Neuron (in vitro differentiated cells): ENCODE results near the gene NANS.
"Not testable (repeated sequence)": the region's sequence is repeated elsewhere in the genome, so short reads cannot be mapped to it uniquely, and the experiment has no call there.

ENCODE experiments used
- H2AFZ ChIP-seq: one replicate; pipeline ENCODE4 v1.6.1; 2013; ENCODE audit warnings: low read depth, mild to moderate bottlenecking, inconsistent platforms, low read length, moderate library complexity
- H3K27me3 ChIP-seq: one replicate; pipeline ENCODE4 v1.6.1; 2013; ENCODE audit warnings: low read length; ENCODE audit not compliant: insufficient read depth
- H3K36me3 ChIP-seq: one replicate; pipeline ENCODE4 v1.6.1; 2013; ENCODE audit warnings: low read length; ENCODE audit not compliant: insufficient read depth
- H3K4me1 ChIP-seq: one replicate; pipeline ENCODE4 v1.6.1; 2013; ENCODE audit warnings: low read length; ENCODE audit not compliant: insufficient read depth
- H3K4me3 ChIP-seq: 2 replicates; pipeline ENCODE4 v1.5.1; 2013; ENCODE audit warnings: mild to moderate bottlenecking, low read length, moderate library complexity
- H3K9me3 ChIP-seq: one replicate; pipeline ENCODE4 v1.6.1; 2013; ENCODE audit warnings: low read length

Gene NANS

DNA sequence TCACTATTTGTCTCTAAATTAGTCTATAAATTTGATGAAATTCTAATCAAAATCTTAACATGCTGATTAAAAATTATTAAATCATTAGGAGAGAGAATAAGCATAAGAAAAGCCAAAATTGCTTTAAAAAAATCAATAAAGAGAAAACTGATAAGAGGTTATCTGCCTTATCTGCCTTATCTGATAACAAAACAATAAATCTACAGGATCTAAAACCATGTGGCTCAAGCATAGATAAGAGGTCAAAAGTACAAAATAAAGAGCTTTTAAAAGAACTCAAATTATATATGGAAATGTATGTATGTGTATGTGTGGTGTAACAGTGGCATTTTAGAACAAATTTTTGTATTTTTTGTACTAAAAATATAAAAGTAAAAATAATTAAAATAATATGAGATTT, 43.9 kb downstream of the NANS start:
- Histone ChIP-seq H2AFZ (no peak overlapping the region), H3K27me3 (peaks cover 2% of the 10 kb centered on the region), H3K36me3 (no peaks in the 10 kb centered on the region), H3K4me1 (no peaks in the 10 kb centered on the region), H3K4me3 (no peak overlapping the region), H3K9me3 (no peaks in the 10 kb centered on the region)

DNA sequence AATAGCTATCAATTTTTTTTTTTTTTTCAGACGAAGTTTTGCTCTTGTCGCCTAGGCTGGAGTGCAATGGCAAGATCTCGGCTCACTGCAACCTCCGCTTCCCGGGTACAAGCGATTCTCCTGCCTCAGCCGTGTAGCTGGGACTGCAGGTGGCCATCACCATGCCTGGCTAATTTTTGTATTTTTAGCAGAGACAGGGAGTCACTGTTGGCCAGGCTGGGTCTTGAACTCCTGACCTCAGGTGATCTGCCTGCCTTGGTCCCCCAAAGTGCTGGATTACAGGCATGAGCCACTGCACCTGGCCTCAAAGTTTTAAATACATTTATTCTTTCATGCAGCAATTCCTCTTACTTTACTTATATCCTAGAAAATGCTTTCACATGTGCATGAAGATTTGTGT, 44.9 kb downstream of the NANS start:
- H3K27me3 ChIP-seq, result peaks cover 2% of the 10 kb centered on the region
- H2AFZ ChIP-seq, result no peak overlapping the region
- no peak overlapping the region for H3K4me3 ChIP-seq
- H3K36me3 ChIP-seq, result no peaks in the 10 kb centered on the region
- no peaks in the 10 kb centered on the region for H3K9me3 ChIP-seq
- no peaks in the 10 kb centered on the region for H3K4me1 ChIP-seq

DNA sequence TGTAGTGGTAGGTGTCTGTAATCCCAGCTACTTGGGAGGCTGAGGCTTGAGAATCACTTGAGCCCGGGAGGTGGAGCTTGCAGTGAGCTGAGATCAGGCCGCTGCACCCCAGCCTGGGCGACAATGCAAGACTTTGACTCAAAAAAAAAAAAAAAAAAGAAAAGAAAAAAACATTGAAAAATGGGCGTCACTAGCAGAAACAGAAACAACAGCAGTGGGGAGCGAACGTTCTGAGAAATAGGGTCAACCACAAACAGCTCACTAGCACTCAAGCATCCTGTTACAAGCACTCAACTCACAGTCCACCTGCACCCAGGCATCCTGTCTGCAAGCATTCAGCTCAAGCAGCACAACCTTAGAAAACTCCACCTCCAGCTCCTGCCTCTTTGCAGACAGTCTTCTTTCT, 45.3 kb downstream of the NANS start:
- no peaks in the 10 kb centered on the region for H3K4me1 ChIP-seq
- no peaks in the 10 kb centered on the region for H3K9me3 ChIP-seq
- no peak overlapping the region for H2AFZ ChIP-seq
- no peaks in the 10 kb centered on the region for H3K36me3 ChIP-seq
- peaks cover 2% of the 10 kb centered on the region for H3K27me3 ChIP-seq
- no peak overlapping the region for H3K4me3 ChIP-seq

DNA sequence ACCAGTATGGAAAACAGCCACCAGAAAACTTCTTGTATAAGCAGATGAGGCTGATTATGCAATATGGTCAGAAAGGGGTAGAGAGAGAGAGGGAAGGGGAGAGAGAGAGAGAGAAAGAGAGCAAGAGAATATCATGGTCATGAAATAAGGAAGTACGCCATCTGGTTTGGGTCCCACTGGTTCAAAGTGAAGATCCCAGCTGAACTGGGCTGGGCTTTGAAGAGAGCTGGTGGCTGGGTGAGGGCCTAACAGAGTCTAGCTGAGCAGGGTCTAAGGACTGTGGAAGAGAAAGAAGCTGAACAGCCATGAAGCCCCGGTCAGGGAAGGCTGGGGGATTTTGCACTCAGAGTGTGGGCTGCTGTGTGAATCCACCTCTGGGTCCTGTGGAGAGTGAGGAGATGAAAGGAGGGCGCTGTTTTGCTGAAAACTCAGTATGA, 47.9 kb downstream of the NANS start:
- H2AFZ ChIP-seq, result no peak overlapping the region
- no peaks in the 10 kb centered on the region for H3K9me3 ChIP-seq
- no peak overlapping the region for H3K4me3 ChIP-seq
- H3K27me3 ChIP-seq, result peaks cover 4% of the 10 kb centered on the region
- no peaks in the 10 kb centered on the region for H3K4me1 ChIP-seq
- H3K36me3 ChIP-seq, result no peaks in the 10 kb centered on the region

DNA sequence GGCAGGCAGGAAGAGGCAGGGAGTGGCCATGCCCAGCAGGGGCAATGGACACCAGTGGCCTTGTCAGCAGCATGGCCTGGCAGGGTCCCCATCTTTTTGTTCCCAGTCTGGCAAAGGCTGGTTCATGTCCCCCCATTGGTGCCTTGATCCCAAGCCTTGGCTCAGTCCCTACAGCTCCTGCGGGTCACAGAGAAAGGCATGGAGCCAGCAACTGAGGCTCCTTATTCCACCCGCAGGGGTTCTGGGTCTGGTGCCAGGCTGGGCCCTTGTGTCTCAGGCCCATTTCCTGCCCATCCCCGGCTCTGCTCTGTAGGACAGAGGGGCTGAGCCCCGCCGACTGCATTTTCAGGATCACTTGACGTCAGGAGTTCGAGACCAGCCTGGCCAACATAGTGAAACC, 48.5 kb downstream of the NANS start:
- no peak overlapping the region for H2AFZ ChIP-seq
- H3K4me3 ChIP-seq, result no peak overlapping the region
- no peaks in the 10 kb centered on the region for H3K9me3 ChIP-seq
- H3K36me3 ChIP-seq, result no peaks in the 10 kb centered on the region
- no peaks in the 10 kb centered on the region for H3K4me1 ChIP-seq
- peaks cover 4% of the 10 kb centered on the region for H3K27me3 ChIP-seq

DNA sequence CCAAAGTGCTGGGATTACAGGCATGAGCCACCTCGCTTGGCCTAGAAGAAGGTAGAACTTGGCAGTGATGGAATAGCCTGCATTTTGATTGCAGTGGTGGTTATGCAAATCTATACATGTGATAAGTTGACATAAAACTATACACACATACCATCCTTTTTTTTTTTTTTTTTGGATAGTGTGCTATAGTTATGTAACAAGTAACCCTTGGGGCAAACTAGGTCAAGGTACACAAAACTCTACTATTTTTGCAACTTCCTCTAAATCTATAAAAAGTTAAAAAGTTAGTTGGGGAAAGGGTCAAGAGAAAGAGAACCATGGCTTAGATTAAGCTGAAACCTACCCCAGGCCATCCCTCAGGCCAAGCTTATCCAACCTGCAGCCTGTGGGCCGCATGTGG, 51.4 kb downstream of the NANS start:
- Histone ChIP-seq H3K4me1 (no peaks in the 10 kb centered on the region), H2AFZ (no peak overlapping the region), H3K36me3 (no peaks in the 10 kb centered on the region), H3K27me3 (peaks cover 4% of the 10 kb centered on the region), H3K9me3 (no peaks in the 10 kb centered on the region), H3K4me3 (no peak overlapping the region)

DNA sequence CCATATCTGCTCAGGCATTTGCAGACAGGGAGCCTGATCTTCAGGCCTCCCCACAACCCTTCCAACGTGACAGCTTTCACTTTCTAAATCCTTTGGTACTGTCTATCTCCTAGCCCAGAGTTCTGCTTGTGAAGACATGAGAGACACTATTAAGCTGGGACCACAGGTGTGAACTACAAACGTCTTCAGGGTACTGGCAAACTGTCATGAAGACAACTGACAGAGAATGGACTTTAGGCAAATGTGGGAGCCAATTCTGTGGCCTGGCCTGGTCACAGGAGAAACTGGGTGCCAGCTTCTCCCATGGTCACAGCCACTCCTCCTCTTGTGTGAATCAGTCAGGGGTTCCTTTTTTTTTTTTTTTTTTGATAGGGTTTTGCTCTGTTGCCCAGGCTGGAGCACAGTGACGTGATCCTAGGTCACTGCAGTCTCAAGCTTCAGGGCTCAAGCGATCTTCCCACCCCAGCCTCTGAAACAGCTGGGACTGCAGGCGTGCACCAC, 52.0 kb downstream of the NANS start:
- no peaks in the 10 kb centered on the region for H3K4me1 ChIP-seq
- H3K36me3 ChIP-seq, result no peaks in the 10 kb centered on the region
- H3K9me3 ChIP-seq, result no peaks in the 10 kb centered on the region
- no peak overlapping the region for H3K4me3 ChIP-seq
- peaks cover 4% of the 10 kb centered on the region for H3K27me3 ChIP-seq
- no peak overlapping the region for H2AFZ ChIP-seq

DNA sequence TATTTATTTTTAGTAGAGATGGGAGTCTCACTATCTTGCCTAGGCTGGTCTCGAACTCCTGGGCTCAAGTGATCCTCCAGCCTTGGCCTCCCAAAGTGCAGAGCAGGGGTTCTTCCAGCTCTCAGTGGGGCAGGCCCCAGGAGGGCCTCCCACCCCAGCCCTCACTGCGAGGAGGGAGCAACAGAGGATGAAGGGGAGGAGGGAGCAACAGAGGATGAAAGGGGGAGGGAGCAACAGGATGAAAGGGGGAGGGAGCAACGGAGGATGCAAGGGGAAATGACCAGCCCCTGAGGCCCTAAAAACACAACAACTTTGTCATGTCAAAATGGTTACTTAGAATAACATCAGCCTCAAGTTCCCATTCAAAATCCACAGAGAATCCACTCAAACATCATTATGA, 52.5 kb downstream of the NANS start:
- no peaks in the 10 kb centered on the region for H3K4me1 ChIP-seq
- no peak overlapping the region for H2AFZ ChIP-seq
- H3K9me3 ChIP-seq, result no peaks in the 10 kb centered on the region
- no peak overlapping the region for H3K4me3 ChIP-seq
- no peaks in the 10 kb centered on the region for H3K36me3 ChIP-seq
- H3K27me3 ChIP-seq, result peaks cover 4% of the 10 kb centered on the region

DNA sequence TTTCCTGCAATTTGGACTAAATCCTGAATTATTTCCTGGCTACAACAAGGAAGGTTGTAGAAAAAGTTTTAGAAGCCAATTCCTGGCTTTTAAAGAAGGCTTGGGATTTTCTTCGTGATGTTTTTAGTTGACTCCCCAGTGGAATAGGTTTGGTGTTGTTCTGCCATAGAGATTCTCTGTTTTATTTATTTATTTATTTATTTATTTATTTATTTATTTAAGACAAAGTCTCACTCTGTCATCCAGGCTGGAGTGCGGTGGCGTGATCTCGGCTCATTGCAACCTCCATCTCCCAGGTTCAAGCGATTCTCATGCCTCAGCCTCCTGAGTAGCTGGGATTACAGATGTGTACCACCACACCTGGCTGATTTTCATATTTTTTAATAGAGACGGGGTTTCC, 60.6 kb downstream of the NANS start:
- H3K9me3 ChIP-seq, H2AFZ ChIP-seq, H3K36me3 ChIP-seq, H3K4me1 ChIP-seq, H3K4me3 ChIP-seq: not testable (repeated sequence)
- H3K27me3 ChIP-seq, result peaks cover 39% of the 10 kb centered on the region

DNA sequence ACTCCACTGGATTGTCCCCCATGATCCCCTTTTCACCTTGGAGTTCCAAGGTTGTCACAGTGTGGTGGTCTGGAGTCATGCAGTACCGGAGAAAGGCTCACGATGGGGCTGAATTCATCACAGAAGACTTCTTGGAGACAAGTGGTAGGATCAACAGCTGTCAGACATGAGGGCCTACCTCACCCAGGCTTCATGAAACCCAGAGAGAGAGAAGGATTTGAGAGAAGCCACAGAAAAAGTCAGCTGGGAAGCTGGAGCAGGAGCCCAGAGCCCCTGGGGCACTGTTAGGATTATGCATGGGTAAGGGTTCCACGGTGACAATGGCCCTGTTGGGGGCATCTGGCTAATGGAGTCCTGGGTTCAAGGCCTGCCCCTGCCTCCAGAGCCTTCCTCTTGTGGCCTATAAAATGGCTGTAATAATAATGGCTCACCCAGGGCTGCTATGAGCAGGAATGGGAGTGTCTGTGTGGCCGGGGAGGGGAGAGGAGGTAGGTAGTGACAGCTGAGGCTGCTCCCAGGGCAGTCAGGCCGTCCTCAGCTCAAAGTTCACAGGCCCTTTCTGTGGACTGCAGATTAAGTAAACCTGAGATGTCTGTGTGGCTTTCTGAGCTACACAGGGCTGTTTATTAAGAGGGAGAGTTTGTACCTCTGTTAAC, 61.6 kb downstream of the NANS start:
- Histone ChIP-seq H3K4me3 (no peak overlapping the region), H3K27me3 (peaks cover 41% of the 10 kb centered on the region), H2AFZ (no peak overlapping the region), H3K36me3 (no peaks in the 10 kb centered on the region), H3K4me1 (peaks cover 4% of the 10 kb centered on the region), H3K9me3 (no peaks in the 10 kb centered on the region)

DNA sequence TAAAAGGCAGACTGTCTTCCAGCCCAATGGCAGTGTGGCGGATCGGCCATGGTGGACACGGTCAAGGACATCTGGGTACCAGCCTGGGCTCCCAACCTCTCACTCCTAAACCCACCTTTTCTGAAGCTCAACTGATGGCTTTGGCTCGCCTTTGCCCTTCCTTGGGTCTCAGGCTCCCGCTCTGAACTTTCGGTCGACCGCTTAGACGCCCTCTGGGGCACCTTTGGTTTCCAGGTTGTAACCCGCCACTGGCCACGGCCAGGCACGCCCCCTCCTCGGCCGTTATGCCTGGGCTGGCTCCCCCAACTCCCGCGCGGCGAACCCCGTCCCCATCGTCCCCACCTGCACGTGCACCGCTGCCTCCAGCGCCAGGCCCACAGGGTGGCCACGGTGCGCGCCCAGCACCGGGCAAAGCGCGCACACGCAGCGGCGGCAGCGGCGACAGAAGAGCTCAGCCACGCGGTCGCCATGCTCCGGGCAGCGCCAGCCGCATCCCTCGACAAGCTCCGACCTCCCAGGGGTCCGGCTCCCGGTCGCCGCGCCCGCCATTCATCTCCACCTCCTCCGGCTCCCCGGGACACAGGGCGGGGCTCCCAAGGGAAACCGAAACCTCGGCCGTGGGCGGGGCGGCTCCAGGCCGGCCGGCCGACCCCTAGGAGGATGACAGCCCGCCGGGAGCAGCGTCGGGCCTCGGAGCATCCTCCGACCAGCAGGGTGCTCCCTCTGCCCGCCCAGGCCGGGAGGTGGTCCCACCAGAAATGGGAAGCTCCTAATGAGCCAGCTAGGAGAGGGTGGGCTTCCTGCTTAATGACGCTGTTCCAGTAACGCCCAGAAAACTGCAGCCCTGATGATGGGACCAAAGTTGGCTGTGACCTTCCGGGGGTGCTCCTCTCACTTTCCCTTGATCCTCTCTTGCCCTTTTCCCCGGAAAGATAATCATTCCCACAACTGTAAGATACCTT, 62.4 kb downstream of the NANS start, which contains the start of gene TRIM14:
Gene TRIM14 (minus strand): TSS at position 583 of the 962 bp plus-strand sequence. CDS start 34 bp downstream, at position 549.
- Histone ChIP-seq H3K4me1 (peaks cover 4% of the 10 kb centered on the region), H3K4me3 (peak within 1 kb of the TSS; percentile 39), H3K9me3 (no peaks in the 10 kb centered on the region), H3K36me3 (no peaks in the 10 kb centered on the region), H2AFZ (peak within 1 kb of the TSS; percentile 86), H3K27me3 (peaks cover 41% of the 10 kb centered on the region)

DNA sequence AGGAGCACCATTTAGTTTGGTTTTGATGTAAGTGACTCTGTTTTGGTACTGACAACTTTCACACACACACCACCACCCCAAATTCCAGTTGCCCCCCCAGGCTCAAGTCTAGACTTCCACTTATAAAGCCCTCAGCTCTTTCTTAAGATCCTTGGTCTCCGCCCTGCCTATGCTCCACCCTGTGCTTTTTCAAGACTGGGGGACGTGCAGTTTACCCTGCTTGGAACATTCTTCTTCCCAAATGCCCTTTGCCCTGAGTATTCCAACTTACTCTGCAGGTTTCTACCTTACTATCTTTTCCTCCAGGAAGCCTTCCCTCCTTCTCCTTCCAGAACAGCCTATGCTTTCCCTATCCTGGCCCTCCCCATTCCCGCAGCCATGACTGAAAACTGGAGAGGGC, 63.9 kb downstream of the NANS start:
- H3K36me3 ChIP-seq, result no peaks in the 10 kb centered on the region
- H3K4me1 ChIP-seq, result peaks cover 4% of the 10 kb centered on the region
- no peak overlapping the region for H3K4me3 ChIP-seq
- peaks cover 41% of the 10 kb centered on the region for H3K27me3 ChIP-seq
- H2AFZ ChIP-seq, result no peak overlapping the region
- H3K9me3 ChIP-seq, result no peaks in the 10 kb centered on the region

DNA sequence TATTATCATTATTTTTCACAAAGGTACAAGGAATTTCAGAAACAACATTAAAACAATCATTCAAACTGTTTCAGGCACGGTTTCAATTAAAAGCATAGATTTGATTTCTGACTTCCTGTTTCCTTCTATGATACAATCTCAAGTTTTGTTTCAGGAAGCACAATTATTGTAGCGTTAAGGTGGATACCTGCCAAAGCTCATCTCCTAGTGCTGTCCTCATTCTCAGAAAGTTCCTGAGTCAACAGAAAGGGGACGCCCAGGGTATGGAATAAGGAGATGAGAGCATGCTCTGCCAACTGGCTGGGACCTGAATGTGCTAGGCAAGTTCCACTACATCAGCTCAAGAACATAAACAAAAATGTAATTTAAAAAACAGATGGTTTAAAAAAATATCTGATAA, 64.5 kb downstream of the NANS start:
- no peaks in the 10 kb centered on the region for H3K9me3 ChIP-seq
- H3K27me3 ChIP-seq, result peaks cover 41% of the 10 kb centered on the region
- no peak overlapping the region for H3K4me3 ChIP-seq
- no peak overlapping the region for H2AFZ ChIP-seq
- H3K36me3 ChIP-seq, result no peaks in the 10 kb centered on the region
- H3K4me1 ChIP-seq, result peaks cover 4% of the 10 kb centered on the region
